ENCODE results near the gene CHD3.
"Not testable (repeated sequence)": the region's sequence is repeated elsewhere in the genome, so short reads cannot be mapped to it uniquely, and the experiment has no call there.

Gene CHD3

DNA sequence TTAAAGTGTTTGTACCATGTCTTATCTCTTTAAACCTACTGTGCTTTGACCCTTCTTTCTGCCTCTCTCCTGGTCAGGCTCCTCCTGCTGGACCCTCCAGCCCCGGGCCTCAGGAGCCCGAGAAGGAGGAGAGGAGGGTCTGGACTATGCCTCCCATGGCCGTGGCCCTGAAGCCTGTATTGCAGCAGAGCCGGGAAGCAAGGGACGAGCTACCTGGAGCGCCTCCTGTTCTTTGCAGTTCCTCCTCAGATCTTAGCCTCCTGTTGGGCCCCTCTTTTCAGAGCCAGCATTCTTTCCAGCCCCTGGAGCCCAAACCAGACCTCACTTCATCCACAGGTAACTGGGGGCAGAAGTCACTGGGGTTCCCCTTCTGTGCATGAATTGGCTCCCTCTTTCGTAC, 57.1 kb downstream of the CHD3 start:
- Histone ChIP-seq H3K9ac (ENCODE audit: low read depth, low read length) (no peak overlapping the region), H3K27ac (ENCODE audit: low read depth, low read length) (no peak overlapping the region), H3K27me3 (ENCODE audit: insufficient read depth, low read length) (no peaks in the 10 kb centered on the region), H3K4me3 (ENCODE audit: low read length) (no peak overlapping the region), H3K4me1 (ENCODE audit: insufficient read depth, low read length) (no peaks in the 10 kb centered on the region), H3K9me3 (ENCODE audit: insufficient read depth, low read depth, low read length) (no peaks in the 10 kb centered on the region), H3K36me3 (ENCODE audit: insufficient read depth, low read length) (peaks cover 80% of the 10 kb centered on the region)
- WGBS = 84% methylated on average over 7 of the region's 7 CpGs

DNA sequence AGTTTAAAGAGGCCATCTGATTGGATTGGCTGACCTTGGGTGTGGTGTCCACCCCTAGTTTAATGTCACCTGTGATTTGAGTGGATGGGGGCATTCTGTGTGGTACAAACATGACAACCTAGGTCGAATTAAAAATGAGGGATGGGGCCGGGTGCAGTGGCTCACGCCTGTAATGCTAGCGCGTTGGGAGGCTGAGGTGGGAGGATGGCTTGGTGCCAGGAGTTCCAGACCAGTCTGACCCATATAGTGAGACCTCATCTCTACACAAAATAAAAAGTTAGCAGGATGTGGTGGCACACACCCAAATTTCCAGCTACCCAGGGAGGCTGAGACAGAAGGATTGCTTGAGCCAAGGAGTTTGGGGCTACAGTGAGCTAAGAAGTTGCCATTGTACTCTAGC, 57.9 kb downstream of the CHD3 start:
- Histone ChIP-seq H3K27ac (ENCODE audit: low read depth, low read length) (no peak overlapping the region), H3K4me3 (ENCODE audit: low read length) (no peak overlapping the region), H3K36me3 (ENCODE audit: insufficient read depth, low read length) (peaks cover 72% of the 10 kb centered on the region), H3K9me3 (ENCODE audit: insufficient read depth, low read depth, low read length) (no peaks in the 10 kb centered on the region), H3K27me3 (ENCODE audit: insufficient read depth, low read length) (no peaks in the 10 kb centered on the region), H3K9ac (ENCODE audit: low read depth, low read length) (no peak overlapping the region), H3K4me1 (ENCODE audit: insufficient read depth, low read length) (no peaks in the 10 kb centered on the region)
- WGBS = 85% methylated on average over 5 of the region's 5 CpGs

DNA sequence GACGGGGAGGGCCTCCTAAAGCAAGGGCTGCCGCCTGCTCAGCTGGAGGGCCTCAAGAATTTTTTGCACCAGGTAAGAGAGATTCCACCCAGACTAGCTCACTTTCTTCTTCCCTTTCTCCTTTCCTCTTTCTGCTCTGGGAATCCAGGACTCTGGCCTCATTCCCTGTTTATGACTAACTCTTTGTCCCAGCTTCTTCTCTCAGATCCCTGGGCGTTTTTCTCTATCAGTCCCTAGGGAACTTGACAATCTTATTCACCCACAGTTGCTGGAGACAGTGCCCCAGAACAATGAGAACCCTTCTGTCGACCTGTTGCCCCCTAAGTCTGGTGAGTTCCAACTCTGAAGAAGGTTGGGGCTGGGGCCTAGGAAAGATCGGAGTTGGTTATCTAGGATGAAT, 59.1 kb downstream of the CHD3 start:
- H3K27me3 ChIP-seq (ENCODE audit: insufficient read depth, low read length) = no peaks in the 10 kb centered on the region
- H3K27ac ChIP-seq (ENCODE audit: low read depth, low read length) = no peak overlapping the region
- peaks cover 66% of the 10 kb centered on the region for H3K36me3 ChIP-seq (ENCODE audit: insufficient read depth, low read length)
- no peak overlapping the region for H3K9ac ChIP-seq (ENCODE audit: low read depth, low read length)
- 91% methylated on average over 5 of the region's 5 CpGs for WGBS
- no peak overlapping the region for H3K4me3 ChIP-seq (ENCODE audit: low read length)
- H3K4me1 ChIP-seq (ENCODE audit: insufficient read depth, low read length) = no peaks in the 10 kb centered on the region
- no peaks in the 10 kb centered on the region for H3K9me3 ChIP-seq (ENCODE audit: insufficient read depth, low read depth, low read length)

DNA sequence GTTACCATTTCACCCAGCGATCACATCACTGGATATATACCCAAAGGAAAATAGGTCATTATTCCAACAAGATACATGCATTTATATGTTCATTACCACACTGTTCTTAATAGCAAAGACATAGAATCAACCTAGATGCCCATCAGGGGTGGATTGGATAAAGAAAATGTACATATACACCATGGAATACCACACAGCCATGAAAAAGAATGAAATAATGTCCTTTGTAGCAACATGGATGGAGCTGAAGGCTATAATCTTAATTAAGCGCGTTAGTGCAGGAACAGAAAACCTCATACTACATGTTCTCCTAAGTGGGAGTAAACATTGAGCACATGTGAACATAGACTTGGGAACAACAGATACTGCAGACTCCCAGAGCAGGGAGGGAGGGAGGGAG, 62.0 kb downstream of the CHD3 start:
- H3K9me3 ChIP-seq (ENCODE audit: insufficient read depth, low read depth, low read length) = no peaks in the 10 kb centered on the region
- peaks cover 40% of the 10 kb centered on the region for H3K36me3 ChIP-seq (ENCODE audit: insufficient read depth, low read length)
- H3K27ac ChIP-seq (ENCODE audit: low read depth, low read length) = no peak overlapping the region
- H3K4me1 ChIP-seq (ENCODE audit: insufficient read depth, low read length) = no peaks in the 10 kb centered on the region
- no peaks in the 10 kb centered on the region for H3K27me3 ChIP-seq (ENCODE audit: insufficient read depth, low read length)
- WGBS = 100% methylated on average over 1 of the region's 3 CpGs
- H3K9ac ChIP-seq (ENCODE audit: low read depth, low read length) = no peak overlapping the region
- H3K4me3 ChIP-seq (ENCODE audit: low read length) = no peak overlapping the region

DNA sequence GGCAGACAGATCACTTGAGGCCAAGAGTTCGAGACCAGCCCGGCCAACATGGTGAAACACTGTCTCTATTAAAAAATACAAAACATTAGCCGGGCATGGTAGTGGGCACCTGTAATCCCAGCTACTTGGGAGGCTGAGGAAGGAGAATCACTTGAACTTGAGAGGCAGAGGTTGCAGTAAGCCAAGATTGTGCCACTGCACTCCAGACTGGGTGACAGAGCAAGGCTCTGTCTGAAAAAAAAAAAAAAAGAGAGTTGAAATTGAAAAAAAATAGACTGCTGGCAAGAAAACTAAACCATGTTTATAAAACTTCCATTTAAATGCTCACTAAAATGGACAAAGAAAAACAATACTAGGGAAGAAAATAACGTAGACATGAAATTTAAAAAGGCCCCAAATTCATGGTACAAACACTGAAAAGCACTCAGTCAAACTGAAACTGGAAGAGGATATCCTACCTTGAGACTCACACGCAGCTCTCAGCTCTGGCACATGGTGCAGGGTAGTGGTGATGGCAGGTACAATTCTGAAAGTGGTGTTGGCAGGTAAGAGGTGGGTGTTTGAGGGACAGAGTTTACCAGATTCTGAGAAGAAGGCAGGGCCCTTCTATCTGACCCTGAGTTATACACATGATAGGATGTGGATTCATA, 62.7 kb downstream of the CHD3 start:
- WGBS = 74% methylated on average over 5 of the region's 5 CpGs
- Histone ChIP-seq H3K4me3 (ENCODE audit: low read length) (no peak overlapping the region), H3K9ac (ENCODE audit: low read depth, low read length) (no peak overlapping the region), H3K36me3 (ENCODE audit: insufficient read depth, low read length) (peaks cover 33% of the 10 kb centered on the region), H3K4me1 (ENCODE audit: insufficient read depth, low read length) (no peaks in the 10 kb centered on the region), H3K27me3 (ENCODE audit: insufficient read depth, low read length) (no peaks in the 10 kb centered on the region), H3K27ac (ENCODE audit: low read depth, low read length) (no peak overlapping the region), H3K9me3 (ENCODE audit: insufficient read depth, low read depth, low read length) (no peaks in the 10 kb centered on the region)

DNA sequence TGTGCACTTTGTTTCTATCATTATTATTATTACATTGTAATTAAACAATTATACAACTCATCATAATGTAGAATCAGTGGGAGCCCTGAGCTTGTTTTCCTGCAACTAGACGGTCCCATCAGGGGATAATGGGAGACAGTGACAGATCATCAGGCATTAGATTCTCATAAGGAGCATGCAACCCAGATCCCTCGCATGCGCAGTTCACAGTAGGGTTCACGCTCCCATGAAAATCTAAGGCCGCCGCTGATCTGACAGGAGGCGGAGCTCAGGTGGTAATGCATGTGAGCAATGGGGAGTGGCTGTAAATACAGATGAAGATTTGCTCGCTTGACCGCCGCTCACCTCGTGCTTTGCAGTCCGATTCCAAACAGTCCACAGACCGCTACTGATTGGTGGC, 64.7 kb downstream of the CHD3 start:
- H3K27ac ChIP-seq (ENCODE audit: low read depth, low read length); H3K4me3 ChIP-seq (ENCODE audit: low read length); H3K4me1 ChIP-seq (ENCODE audit: insufficient read depth, low read length); H3K9me3 ChIP-seq (ENCODE audit: insufficient read depth, low read depth, low read length); H3K9ac ChIP-seq (ENCODE audit: low read depth, low read length); H3K27me3 ChIP-seq (ENCODE audit: insufficient read depth, low read length): not testable (repeated sequence)
- peaks cover 16% of the 10 kb centered on the region for H3K36me3 ChIP-seq (ENCODE audit: insufficient read depth, low read length)
- 95% methylated on average over 13 of the region's 13 CpGs for WGBS

DNA sequence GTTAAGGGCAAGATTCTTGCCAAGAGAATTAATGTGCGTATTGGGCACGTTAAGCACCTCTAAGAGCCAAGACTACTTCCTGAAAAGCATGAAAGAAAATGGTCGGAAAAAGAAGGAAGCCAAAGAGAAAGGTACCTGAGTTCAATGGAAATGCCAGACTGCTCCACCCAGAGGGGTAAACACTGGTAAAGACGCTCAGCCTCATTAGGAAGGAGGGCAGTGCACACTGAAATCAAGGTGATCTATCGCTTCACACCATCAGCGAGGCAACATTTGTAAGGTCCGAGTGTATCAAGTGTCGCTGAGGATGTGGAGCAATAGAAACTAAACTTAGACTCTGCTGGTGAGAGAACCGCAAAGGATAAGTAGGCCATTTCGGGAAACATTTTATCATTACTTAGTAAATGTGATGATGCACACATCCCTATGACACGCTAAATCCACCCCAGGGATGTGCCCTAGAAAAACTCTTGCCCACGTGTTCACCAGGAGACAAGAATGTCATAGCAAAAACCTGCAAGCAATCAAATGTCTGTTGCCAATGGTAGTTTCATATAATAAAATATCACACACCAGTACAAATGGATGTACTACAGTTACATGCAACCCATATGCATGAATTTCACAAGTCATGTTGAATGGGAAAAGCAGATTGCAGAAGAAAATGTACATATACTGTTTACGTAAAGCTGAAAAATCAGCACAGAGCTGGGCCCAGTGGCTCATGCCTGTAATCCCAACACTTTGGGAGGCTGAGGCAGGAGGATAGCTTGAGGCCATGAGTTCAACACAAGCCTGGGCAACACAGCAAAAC, 67.0 kb downstream of the CHD3 start:
- no peak overlapping the region for H3K9ac ChIP-seq (ENCODE audit: low read depth, low read length)
- no peak overlapping the region for H3K4me3 ChIP-seq (ENCODE audit: low read length)
- H3K36me3 ChIP-seq (ENCODE audit: insufficient read depth, low read length) = no peaks in the 10 kb centered on the region
- no peak overlapping the region for H3K27ac ChIP-seq (ENCODE audit: low read depth, low read length)
- no peaks in the 10 kb centered on the region for H3K27me3 ChIP-seq (ENCODE audit: insufficient read depth, low read length)
- no peaks in the 10 kb centered on the region for H3K4me1 ChIP-seq (ENCODE audit: insufficient read depth, low read length)
- no peaks in the 10 kb centered on the region for H3K9me3 ChIP-seq (ENCODE audit: insufficient read depth, low read depth, low read length)
- WGBS = 90% methylated on average over 13 of the region's 13 CpGs

DNA sequence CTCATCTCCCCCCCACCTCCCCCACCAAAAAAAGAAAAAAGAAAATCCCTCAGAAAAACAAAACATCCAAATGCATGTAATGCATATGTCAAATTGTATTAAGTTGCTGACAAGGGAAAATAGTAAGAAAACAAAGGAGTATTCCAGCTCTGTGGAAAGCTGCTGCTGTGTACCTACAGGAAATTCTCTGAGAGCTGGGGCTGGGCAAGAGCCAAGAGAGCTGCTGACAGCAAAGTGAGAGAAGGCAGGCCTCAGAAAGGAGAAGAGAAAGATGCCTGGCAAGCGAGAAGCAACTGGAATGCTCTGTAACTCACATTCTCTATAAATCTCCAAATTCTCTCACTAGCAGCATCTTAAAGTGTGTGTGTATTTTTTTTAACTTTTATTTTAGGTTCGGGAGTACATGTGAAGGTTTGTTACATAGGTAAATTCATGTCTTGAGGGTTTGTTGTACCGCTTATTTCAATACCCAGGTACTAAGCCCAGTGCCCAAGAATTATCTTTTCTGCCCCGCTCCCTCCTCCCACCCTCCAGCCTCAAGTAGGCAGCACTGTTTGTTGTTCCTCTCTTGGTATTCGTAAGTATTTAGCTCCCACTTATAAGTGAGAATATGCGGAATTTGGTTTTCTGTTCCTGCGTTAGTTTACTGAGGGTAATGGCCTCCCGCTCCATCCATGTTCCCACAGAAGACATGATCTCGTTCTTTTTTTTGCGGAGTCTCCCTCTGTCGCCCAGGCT, 67.8 kb downstream of the CHD3 start:
- Histone ChIP-seq H3K4me1 (ENCODE audit: insufficient read depth, low read length) (no peaks in the 10 kb centered on the region; the same call in 1 of the 2 replicates), H3K9ac (ENCODE audit: low read depth, low read length) (no peak overlapping the region), H3K9me3 (ENCODE audit: insufficient read depth, low read depth, low read length) (no peaks in the 10 kb centered on the region), H3K27me3 (ENCODE audit: insufficient read depth, low read length) (no peaks in the 10 kb centered on the region), H3K4me3 (ENCODE audit: low read length) (no peak overlapping the region), H3K27ac (ENCODE audit: low read depth, low read length) (no peak overlapping the region), H3K36me3 (ENCODE audit: insufficient read depth, low read length) (no peaks in the 10 kb centered on the region)
- WGBS = 91% methylated on average over 9 of the region's 11 CpGs

DNA sequence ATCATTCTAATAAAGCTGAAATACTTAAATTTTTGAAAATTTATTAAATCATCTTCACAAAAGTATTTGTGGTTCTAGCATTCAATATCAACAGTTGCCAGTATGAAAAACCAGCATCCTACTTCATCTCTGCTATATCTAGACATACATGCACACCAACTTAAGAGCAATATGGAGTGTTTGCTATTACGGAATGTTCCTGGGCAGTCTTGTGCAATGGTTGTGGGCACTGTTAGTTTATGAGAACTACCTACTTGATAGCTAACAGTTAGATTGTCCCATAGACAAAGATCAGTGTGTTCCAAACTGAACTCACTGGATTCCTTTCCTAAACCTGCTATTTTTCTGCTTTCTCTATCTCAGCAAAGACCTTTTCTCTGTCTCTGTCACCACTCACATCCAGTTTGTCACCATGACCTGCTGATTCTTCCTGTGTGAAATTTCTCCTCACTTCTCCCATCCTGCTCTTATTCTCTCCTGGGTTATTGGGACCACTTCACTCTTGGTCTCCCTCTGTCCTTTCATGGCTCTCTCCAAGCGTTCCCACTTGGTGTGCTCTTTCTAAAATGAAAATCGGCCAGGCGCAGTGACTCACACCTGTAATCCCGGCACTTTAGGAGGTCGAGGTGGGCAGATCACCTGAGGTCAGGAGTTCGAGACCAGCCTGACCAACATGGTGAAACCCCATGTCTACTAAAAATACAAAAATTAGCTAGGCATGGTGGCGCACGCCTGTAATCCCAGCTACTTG, 71.1 kb downstream of the CHD3 start:
- no peaks in the 10 kb centered on the region; the same call in 1 of the 2 replicates for H3K4me1 ChIP-seq (ENCODE audit: insufficient read depth, low read length)
- H3K4me3 ChIP-seq (ENCODE audit: low read length) = no peak overlapping the region
- H3K9me3 ChIP-seq (ENCODE audit: insufficient read depth, low read depth, low read length) = no peaks in the 10 kb centered on the region
- H3K9ac ChIP-seq (ENCODE audit: low read depth, low read length) = no peak overlapping the region
- WGBS = 98% methylated on average over 9 of the region's 9 CpGs
- H3K27me3 ChIP-seq (ENCODE audit: insufficient read depth, low read length) = no peaks in the 10 kb centered on the region
- no peaks in the 10 kb centered on the region for H3K36me3 ChIP-seq (ENCODE audit: insufficient read depth, low read length)
- no peak overlapping the region for H3K27ac ChIP-seq (ENCODE audit: low read depth, low read length)

DNA sequence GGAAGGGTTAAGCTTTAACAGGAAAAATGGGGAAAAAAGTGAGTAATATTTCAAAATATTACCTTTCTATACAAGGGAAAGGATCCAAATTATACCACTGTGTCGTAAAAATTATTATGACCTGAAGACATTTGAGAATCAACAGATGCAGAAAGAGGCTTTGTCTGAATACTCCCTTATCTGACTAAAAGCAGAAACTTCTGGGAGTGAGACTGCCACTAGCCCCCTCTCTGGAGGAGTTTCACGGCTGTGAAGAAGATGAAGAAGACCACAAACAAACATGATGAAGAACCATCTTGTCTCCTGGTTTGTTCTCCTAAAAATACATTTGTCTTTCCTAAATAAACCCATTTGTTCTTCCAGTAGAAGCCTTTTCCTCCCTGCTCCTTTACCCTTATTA, 72.8 kb downstream of the CHD3 start:
- H3K27ac ChIP-seq (ENCODE audit: low read depth, low read length) = no peak overlapping the region
- no peak overlapping the region for H3K9ac ChIP-seq (ENCODE audit: low read depth, low read length)
- H3K36me3 ChIP-seq (ENCODE audit: insufficient read depth, low read length) = no peaks in the 10 kb centered on the region
- no peaks in the 10 kb centered on the region for H3K9me3 ChIP-seq (ENCODE audit: insufficient read depth, low read depth, low read length)
- peaks cover 5% of the 10 kb centered on the region; the same call in 1 of the 2 replicates for H3K4me1 ChIP-seq (ENCODE audit: insufficient read depth, low read length)
- no peak overlapping the region for H3K4me3 ChIP-seq (ENCODE audit: low read length)
- H3K27me3 ChIP-seq (ENCODE audit: insufficient read depth, low read length) = no peaks in the 10 kb centered on the region
- WGBS = 90% methylated on average over 2 of the region's 2 CpGs
